HG02759 (cell line): ENCODE measurements around the gene WARS2.

Source experiments
- ATAC-seq: cut with Tn5 transposase; IDR thresholded peaks from one replicate; pipeline ENCODE4 v1.9.1; 2021; ENCODE audit warnings: mild to moderate bottlenecking, moderate library complexity; ENCODE audit not compliant: unreplicated experiment

WARS2 gene

DNA sequence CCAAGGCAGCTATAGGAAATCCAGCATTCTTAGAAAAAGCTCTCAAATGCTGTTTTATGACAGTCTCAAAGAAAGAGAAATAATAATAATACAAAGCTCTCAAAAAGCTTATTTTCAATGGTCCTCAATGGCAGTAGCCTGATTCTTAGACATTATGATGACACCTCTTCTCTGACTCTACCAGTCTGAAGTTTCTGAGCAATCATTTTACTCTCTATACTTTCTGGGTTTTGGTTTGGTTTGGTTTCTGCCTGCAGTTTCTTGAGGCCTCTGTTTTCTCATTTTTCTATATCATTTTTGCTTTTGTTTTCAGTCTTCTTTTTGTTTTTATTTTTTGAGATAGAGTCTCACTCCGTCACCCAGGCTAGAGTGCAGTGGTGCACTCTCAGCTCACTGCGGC is 102.1 kb downstream of the WARS2 start:
- no peak for ATAC-seq

DNA sequence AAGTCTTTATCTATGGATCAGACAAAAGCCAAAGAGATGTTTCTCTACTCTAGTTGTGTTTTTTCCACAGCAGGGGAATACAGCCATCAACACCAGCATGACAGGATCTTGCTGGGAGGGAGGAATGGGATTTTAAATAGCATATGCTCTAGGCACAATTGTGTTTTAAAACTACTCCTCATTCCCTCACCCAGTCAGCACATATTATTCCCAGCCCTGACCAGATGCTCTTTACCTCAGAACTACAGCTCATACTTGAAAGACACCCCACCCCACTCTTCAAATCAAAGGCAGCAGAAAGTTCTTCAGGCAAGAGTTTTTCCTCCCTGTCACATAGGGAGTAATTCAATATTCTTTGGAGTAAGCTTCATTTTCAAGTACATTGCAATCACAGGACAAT is 106.1 kb downstream of the WARS2 start:
- no peak for ATAC-seq

DNA sequence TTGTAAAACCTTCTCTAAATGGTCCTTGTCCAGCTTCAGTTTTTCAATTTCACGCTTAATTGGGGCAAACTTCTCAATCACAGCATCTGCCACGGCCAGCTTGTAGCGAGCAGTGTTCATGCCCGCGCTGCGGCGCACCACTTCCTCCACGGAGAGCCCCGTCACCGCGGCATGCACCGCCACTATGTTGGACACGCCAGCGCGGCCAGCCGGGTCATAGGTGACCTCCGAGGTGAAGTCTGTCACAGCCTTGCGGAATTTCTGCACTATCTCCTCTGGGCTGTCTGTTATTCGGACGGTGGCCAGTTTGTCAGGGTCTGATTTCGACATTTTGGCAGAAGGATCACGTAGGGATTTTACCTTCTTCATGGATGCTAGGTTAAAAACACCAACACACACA is 107.5 kb downstream of the WARS2 start:
- no peak for ATAC-seq

- no peak for ATAC-seq
Observed at GRCh38 chr1:119027759-119028158, 112.7 kb downstream of the WARS2 start.

- no peak for ATAC-seq
Observed at GRCh38 chr1:119026956-119027355, 113.5 kb downstream of the WARS2 start.

- no peak for ATAC-seq
Observed at GRCh38 chr1:119015547-119015946, 124.9 kb downstream of the WARS2 start.

DNA sequence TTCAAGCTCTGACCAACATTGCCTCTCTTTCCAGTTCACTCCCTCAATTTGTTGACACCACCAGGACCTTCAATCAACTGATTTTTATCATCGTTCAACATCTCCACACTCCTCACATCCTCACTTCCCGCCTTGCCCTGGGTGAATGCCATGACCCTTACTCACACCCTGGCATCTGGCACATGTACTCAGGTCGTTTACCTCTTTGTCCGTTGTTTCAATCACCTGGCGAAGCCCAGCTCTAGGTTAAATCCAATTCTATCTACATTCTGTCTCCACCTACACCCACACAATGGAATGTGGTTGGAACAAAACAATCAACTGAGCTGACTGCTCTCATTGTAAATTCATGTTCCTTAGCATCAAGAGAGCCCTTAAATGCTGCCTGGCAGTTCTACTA is 128.1 kb downstream of the WARS2 start:
- ATAC-seq = no peak

GRCh38 chr1:119011706-119012105 is 128.7 kb downstream of the WARS2 start:
- no peak for ATAC-seq

DNA sequence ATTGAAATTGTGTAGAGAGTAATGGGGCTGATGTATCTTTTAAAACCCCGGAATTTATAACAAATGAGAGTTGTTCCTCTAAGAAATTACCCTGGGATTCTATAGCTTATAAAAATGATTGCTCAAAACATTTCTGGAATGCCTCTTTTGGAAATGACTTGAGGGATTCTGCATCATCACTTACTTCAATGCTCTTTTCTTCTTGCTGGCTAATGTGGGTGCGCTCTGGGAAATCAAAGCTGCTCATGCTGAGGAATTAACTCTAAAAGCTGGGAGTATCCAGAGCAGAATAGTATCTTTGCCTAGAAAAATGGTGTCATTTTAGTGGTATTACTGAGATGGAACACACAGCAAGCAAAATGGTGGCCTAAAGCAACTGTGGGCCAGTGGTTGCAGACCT is 129.3 kb downstream of the WARS2 start:
- no peak for ATAC-seq

- ATAC-seq = no peak
Observed at GRCh38 chr1:119010201-119010600, 130.3 kb downstream of the WARS2 start.

DNA sequence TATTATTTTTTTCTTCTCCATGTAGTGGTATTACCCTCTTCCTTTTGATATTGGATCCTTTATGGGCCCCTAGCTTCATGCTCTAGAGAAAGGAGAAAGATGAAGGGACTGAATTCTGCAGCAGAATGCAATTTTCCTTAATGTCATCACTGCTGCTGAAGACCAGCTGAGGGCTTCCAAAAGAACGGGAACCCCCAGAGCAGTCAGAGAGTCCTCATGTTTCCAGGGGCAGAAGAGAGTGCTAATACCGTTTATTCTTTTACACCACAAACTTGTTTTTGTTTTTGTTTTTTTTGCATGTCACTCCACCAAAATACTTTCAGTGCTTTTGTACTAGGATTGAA is 131.2 kb downstream of the WARS2 start:
- ATAC-seq = no peak

DNA sequence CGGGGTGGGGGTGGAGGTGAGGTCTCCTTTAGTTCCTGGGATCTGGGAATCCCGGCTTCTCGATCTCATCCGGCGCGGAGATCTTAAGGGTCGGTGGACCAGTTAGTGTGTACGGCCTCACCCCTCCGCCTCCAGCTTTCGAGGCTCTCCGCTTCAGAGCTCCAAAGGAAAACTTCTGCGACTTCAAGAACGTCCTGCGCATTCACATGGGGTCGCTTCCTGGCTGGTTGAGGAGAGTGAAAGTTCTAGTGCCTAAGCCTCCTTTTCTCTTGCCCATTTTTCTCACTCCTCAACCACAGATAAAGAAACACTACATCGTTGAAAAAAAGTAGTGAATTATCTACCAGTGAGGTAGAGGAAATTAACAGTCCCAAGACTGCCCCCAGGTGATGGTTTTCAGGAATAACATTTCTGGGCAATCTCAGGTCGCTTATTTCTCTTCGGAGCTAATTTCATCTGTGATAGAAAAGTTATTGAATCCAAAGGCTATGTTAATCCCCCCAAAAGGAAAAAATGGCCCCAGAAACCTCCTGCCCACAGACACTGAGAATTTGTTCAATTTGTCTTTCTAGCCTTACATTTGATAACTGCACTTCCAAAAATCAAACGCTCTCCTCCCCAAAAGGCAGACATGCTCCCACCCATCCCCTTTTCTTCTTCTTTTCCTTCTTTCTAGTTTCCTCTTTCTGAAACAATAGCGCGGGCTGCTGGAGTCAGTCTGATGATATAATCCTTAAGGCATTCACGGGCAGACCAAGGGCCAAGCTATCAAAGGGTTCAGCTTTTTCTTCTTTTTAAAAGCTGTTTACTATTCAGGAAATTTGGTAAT is 131.8 kb downstream of the WARS2 start:
- ATAC-seq = peak; percentile 65

- ATAC-seq = peak; percentile 26
Observed at GRCh38 chr1:119007670-119008482, 132.6 kb downstream of the WARS2 start.

DNA sequence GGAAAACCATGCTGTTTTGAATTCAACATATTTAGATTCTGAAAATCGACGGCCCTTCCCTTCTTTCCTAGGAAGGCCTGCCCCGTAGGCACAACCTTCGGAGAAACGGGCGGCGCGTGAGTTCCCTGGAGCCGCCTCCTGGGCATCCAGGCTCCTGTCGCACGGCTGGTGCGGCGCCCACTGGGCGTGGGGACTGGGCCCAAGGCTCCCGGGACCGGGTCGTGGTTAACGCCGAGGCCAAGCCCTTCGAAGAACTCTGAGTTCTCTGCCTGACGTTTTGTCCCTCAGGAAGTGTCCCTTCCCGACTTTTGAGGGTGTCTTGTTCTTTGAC is 133.1 kb downstream of the WARS2 start:
- ATAC-seq = no peak

DNA sequence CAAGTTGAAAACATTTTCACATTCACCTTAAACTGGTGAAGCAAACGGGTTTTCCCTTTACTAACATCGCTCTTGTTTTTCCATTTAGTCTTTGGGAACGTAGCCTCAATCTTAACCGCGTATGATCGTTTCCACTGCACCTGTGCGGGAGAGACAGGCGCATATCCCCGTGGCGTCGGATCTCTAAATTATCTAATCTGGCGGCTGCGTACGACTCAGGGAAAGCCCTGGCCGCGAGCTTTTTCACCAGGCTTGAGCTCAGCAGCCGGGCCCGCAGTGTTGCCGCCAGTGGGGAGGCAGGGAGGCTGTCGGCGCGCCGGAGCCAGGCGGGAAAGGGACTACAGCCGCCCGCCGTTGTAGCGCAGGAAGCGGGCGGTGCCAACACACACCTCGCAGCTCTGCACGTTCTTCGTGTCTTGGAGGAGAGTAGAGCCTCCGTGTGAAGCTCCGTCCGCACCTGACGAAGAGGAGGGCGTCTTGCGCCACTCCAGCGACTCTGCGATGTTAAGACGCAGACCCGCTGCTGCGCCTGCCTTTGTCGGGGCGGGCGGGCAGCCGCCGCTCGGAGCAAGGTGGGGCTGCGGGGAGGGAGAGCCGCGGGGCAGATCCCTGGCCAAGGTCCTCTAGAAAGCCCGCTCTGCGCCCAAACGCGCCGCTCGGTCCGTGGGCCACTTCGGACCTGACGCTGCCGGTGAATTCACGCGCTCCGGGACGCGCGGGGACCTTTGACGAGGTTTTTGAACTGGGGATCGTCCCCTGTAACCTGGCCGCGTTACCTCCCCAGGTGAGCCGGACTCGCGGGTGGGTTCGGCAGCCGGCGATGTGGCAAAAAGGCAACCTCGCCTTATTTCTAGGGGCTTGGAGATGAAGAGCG is 133.8 kb downstream of the WARS2 start:
- no peak for ATAC-seq

- no peak for ATAC-seq
Observed at GRCh38 chr1:119005724-119006405, 134.6 kb downstream of the WARS2 start.

DNA sequence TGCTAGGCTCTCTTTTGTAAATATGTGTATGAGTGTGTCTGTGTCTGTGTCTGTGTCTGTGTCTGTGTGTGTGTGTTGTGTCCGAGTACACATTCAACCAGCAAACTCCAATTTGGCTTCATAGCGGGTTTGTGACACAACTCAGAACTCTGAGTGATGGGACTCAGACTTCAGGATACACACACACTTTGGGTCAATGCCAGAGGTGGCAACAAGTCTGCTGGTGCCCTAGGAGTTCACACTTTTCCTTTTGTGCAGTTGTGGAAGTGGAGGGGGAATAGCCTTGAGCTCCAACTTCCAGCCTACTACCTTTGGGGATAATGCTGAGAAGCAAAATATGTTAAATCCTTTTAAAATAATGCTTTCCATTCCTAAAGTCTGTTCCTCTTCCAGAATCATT is 135.7 kb downstream of the WARS2 start:
- no peak for ATAC-seq

- no peak for ATAC-seq
Observed at GRCh38 chr1:119004129-119004527, 136.3 kb downstream of the WARS2 start.

DNA sequence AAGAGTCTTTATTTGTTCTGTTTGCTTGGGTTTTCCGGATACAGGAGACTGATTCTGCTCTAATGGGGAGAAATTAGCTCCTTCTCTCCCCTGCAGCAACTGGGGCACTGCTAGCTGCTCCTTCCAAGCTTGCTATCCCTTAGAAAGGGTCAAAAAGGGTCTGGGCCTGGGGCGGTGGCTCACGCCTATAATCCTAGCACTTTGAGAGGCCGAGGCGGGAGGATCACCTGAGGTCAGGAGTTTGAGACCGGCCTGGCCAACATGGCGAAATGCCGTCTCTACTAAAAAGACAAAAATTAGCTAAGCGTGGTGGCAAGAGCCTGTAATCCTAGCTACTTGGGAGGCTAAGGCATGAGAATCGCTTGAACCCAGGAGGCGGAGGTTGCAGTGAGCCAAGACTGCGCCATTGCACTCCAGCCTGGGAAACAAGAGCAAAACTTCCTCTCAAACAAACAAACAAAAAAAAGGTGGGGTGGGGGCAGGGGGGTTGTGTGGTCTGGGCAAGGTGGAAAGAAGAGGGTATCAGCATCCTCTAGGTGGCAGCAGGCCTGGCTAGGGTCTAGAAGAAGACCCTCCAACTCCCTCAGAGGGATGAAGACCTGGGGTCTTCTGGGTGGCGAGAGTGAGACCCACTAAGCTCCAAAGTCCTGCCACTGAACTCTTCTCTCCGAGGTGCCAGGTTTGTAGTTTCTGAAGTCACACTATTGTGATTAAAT is 136.9 kb downstream of the WARS2 start:
- no peak for ATAC-seq

DNA sequence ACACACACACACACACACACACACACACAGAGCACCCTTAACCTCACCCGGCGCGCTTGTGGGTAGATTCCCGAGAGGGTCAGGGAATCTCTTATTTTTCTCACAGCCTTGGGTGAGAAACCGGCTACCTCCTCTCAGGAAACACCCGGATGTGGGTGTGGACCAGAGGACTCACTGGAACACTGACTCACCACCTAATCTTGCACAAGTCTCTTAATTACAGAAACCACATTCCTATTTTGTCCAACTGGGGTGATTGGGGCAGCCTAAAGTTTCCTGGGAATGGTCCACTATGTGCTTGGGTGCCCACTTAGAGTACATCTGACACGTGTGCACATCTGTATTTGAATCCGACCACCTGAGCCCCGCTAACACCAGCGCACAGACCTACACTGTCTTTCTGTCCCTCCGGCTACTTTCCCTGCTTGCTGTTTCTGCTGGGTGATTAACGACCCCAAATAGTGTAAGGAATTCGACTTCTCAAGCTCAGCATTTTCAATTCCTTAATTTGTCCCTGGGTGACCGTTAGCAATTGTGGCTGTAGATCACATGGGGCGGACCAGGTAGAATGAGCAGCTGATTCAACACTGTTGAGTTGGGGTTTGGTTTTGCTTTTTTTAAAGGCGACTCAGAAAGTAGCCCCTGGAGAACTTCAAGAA is 138.3 kb downstream of the WARS2 start:
- no peak for ATAC-seq
